Suppressor macrophage (primary cell): ENCODE measurements around the gene SH2D4B.

Experiments used
- DNase-seq, 4 experiments: peaks; one replicate each; pipeline ENCODE4 v3.0.0-alpha.2; 2020 to 2022

Gene SH2D4B

DNA sequence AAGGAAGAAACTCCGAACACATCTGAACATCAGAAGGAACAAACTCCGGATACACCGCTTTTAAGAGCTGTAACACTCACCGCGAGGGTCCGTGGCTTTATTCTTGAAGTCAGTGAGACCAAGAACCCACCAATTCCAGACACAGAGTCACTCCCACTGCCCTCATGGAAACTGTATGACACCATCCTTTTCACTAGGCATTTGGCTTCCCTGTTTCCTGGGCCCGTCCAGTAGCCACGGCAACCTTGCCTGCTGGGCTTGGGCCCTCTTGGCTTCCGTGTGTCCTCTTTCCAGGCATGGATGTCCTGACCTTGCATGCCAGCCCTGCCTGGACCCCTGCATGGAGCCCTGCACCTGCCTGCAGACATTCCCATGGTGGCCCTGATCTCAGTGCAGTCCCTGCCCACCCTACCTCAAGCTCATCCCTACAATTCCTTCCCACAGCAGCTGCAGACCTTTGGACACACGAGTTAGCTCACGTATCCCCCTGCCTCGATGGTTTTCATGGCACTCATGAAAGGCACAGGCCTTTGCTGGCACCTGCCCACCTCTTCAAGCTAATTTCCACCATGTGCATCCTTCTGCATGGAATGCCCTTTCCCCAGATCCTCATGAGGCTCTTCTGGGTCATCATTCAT is 6.7 kb downstream of the SH2D4B start:
- DNase-seq = no peak

DNA sequence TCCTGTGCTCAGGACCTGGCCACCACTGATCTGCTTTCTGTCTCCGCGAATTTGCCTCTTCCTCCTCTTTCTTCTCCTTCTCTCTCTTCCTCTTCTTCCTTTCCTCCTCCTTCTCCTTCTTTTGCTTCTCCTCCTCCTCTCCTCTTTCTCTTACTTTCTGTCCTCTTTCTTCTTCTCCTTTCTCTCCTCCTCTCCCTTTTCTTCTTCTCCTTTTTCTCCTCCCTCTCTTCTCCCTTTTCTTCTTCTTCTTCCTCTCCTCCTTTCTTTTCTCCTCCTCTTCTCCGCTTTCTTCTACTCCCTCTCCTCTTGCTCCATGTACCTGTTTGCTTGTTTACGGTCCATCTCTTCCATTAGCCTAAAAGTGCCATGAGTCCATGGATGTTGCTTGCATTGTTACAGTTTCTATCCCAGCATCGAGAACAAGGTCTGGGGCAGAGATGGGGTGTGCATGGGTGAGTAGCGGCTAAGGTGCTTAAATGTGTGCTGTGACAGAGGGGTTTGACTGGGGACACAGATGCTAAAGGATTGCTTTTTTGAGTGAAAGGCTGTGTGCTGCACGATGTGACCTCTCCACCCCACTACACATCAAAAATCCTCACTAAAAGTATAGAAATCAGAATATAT is 7.7 kb downstream of the SH2D4B start:
- DNase-seq = no peak

DNA sequence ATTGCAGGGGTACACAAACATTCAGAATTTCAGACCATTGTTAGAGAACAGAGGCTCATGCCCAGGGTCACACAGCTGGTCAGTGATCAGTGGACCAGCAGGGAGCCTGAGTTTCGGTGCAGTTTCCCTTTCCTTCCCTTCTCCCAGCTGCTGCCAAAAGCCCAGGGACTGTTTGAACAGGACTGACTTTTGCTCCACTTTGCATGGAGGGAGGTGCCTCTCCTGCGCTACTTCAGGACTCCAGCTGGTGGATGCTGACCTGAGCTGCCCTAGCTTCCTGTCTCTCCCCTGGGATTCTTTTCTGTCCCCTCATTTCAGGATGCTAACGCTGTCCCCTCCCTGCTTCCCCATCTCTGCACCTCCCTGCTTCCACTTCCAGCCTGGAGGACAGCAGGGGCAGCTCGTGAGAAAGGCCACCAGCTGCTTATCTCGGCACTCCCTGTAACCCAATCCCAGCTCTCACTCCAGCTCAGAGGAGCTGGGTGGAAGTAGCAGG is 14.5 kb downstream of the SH2D4B start:
- no peak for DNase-seq

DNA sequence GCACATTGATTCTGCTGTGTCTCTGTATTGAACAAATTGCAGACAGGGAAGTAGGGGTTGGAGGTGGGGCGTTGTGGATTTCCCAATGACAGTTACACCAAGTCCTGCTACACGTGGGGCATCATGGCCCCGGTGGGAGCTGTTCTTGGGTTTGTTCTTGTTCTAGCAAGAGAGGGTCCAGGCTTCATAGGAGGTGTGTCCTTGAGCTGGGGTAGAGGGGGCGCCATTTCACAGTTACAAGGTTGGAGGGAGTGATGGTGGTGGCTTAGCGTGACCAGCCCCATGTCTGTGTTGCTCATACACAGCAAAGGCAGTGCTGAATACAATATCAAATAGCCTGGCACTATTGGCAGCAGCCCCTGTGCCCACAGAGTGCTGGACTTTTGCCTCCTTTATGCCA is 15.7 kb downstream of the SH2D4B start:
- no peak for DNase-seq

DNA sequence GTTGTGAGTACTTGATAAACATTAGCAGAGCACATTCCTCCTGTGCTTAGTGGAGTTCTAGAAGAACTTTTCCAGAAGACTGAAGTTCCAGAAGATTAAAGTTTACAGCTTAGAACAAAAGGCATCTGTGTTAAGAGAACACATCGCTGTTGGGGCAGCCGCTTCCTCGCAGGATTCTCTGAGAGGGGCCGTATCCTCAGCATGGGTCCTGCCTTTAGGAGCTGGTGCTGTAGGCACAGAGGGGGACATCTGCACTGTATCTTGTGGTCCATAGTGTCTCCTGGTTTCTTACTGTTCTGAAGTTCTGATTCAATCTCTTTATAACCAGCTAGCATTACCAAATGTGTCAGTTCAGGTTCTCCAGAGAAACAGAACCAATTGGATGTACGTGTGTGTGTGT is 16.3 kb downstream of the SH2D4B start:
- no peak for DNase-seq

DNA sequence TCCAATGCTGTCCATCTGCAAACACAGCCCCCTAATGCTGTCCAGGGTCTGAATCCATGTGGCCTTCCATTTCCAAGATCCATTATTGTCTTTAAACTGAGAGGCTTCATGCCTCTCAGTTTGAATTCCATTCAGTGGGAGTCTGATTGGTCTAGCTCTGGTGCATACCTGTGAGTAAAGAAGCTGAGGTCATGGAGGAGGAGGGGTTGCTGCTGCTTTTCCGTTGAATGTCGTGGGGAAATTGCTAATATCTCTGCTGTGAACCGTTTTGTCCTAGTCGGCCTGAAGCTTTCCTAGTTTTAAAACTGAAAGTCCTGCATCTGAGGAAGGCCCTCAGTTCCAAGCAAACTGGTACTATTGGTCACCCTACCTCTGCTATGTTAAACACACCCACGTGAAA is 17.7 kb downstream of the SH2D4B start:
- DNase-seq = no peak

DNA sequence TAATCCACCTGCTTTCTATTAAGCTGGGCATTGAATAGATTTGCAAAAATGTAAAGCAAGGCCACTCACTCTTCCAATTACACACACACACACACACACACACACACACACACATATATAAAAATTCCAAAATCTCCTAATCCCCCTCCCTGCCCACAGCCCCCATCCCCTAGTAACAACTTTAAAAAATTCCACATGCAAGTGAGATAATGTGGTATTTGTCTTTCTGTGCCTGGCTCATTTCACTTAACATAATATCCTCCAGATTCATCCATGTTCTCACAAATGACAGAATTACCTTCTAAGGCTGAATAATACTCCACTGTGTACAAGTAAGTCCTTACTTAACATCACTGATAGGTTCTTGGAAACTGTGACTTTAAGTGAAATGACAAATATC is 24.2 kb downstream of the SH2D4B start:
- no peak for DNase-seq

DNA sequence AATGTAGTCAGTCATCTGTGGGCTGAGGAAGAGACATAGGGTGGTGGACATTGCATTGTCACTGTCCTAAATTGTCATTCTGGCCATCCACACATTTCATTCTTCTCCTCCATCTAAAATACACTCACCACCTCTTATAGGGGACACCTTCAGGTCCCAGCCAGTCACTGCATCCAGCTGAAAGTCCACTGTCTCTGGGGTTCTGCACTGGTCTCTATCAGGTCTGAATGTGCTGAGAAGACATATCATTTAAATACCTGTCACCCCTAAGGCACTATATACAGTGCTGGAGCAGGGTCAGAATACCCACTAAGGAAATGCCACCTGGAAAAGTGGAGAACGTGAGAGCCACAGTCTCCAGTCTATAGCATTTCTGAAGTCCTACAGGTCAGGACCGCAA is 29.6 kb downstream of the SH2D4B start:
- no peak for DNase-seq

DNA sequence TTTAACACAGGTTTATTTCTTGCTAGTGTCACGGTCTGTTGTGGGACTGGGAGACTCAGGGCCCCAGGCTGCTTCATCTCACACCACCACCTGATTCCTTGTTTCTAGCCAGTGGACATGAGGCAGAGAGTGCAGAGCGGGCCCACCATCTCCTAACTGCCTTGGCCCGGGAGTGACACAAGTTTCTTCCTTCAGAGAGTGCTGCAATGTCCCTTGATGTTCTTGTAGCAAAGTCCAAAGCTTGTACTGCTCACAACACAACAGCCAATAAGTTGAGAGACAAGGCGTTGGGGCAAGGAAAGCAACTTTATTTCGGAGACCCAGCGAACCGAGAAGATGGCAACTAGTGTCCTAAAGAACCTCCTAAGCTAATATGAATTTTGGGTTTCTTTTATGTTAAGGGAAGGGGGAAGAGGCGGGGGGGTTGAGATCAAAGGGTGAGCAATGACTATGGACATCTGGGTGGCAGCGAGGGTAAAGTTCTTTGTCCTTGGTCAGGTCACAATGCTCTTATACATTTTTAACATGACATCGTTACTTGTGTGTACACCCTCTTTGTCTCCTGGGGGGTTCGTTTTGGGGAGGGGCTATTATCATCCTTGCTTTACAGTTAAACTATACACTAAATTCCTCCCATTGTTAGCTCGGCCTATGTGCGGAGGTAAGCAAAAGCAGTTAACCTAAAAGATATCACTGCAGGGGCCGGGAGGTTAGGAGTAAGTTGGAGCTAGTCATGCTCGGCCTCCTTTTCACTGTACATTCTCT is 31.6 kb downstream of the SH2D4B start:
- no peak for DNase-seq

DNA sequence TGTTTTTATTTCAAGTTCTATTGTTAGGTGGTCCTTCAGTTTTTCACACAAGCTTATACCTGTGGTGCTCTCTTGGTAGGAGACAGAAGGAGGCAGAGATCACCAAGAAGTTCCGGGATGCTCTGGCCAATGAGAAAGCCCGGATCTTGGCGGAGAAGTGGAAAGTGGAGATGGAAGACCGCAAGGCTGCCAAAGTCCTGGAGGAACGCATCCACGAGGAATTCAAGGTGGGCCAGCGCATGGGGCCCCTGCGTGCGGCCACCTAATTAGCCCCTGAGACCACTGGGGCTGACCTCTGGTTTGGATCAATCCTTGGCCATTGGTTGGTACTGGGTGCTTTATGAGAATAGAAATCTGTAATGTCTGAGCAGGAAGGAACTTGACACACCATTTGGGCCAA is 33.6 kb downstream of the SH2D4B start:
- DNase-seq = no peak

DNA sequence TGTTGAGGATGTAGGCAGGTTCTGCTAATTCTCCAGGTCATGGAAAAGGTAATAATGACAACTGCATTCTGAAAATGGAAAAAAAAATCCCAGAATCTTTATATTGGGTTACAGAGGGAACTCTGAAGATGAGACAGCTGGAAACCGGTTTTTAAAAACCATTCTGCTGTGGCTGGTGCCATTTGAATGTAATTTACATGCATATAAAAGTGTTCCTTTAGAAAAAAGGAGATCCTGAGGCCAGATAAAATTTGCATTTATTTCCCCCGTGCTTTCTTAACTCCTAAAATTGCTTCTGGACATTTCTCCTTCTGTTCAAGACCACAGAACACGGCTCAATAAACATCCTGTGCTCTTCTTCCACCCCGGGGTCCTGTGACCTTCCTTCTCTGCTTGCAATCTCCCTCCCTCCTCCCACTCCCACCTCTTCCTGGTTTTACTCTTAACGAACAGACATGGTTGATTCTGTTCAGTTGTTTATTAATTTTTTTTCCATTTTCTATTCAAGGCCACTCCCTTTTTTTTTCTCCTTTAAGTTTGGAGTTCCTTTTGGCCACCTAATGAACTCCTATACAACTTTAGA is 41.6 kb downstream of the SH2D4B start:
- peak; percentile 37 to 62 (median 58) for DNase-seq

DNA sequence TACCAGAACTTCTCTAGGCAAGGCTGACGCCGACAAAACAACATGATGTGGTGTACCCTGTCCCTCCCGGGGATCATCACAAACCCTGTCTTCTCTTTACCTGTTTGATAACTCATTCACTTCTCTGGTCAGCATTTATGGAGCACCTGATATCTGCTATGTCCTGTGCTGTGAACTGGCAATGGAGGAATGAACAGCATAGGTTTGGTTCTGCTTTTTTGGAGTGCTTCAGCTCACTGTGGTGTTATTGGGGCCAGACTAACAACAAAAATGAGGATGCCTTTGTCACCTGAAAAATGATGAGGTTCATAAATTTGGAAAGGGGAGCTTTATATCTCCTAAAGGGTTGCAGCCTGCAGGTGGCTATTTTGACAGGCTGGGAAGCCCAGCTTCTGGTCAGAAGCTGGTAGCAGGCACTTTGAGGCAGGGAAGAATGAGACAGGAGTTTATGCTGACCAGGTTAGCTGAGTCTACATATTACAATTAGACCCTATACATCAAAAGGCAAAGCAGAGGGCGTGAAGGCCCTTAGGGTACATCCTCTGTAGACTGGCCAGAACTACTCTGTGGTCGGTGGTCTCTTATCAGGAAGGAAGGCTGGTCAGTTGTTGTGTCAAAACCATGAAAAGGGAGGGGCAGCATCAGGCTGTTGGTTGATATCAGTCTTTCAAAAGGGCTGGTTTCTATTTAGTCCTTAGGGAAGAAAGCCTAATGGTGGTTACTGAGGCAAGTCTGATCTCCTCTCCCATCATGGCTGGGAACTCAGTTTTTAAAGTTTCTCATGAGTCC is 42.3 kb downstream of the SH2D4B start:
- no peak for DNase-seq

DNA sequence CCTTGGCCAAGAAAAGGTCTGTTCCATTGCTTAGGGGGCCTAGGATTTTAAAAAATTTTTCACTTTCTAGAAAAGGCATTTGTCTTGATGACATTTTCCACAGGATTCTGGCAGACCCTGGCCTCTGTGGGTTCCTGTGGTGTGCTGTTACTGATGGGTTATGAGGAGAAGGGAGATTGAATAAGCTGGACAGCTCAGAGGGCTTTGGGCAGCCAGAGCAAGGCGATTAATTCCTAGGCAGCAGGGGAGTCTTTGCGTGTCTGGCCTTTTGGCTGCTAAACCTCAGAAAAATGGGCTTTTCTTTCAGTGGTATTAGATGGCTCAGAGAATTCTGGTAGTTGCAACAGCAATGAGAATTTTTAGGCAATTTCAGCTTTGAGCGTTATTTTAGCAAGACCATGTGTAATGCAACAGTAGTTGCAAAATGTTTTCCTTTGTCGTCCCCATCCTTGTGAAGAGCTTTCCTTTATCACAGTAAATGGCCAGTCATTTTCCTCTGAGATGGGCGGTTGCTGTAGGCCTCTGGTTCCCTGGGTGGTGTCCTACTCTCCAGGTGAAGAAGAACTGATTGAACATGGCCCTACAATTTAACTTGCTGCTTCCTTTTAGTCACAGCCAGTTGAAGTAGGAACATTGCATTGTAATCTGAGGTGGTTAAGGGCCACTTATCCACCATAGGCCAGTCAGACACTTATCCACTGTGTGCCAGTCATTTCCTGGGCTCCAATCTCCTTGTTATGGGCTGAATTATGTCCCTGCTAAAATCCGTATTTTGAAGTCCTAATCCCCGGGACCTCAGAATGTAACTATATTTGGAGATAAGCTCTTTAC is 43.2 kb downstream of the SH2D4B start:
- peak in 3 of 4 experiments; percentile 15 to 48 (median 47) for DNase-seq

DNA sequence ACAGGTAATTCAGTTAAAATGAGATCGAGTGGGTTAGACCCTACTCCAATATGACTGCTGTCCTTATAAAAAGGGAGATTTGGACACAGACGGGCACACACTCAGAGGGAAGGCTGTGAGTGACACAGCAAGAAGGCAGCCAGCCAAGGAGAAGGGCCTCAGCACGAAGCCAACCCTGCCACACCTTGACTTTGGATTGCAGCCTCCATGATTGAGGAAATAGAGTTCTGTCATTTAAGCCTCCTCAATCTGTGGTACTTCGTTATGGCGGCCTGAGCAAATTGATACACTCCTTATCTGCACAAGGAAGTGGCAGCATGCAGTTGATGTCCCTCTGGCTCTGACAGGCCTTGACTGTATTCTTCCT is 43.8 kb downstream of the SH2D4B start:
- no peak for DNase-seq

DNA sequence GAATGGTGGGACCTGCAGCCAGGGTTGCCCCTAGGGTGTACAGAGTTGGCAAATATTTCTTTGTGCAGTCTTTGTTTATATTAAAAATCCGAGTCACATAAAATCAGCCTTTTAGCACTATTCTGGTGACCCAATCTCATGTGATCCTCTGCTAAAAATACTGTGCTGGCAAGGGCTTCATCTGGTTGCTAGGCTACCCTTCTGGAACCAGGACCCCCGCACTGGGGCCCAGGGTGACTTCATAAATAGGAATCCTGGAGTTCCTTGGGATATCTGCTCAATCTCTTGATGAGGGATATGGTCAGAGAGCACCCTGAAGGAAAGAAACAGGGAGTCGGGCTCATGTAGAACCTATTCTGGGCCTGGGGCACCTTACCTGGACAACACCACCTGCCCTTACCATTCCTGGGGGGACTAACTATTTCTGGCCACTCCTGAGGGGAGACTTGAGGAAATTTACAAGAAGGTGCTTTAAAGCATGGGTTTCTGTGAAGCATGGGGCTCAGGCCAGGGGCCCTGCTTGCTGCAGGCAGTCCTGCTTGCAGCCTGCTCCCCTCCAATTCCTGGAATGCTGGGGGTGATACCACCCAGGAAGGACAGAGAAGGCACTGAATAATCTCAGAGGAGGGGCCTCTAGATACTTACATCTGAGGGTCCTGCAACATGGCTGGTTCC is 44.7 kb downstream of the SH2D4B start:
- DNase-seq = no peak

DNA sequence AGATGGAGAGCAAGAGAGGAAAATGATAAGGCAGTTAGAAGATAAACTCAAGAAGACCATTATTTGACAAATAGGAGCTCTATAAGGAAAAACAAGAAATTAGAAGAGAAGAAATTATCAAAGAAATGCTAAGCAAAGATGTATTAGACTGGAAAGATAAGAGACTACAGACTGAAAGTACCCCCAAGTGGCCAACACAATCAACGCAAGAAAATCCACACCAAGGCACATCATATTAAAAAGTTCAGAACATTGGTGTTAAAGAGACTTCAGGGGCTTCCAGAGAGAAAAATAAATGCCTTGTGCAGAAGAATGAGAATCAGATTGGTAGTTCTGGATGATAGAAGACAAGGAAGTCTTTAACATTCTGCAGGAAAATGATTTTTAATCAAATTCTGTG is 46.0 kb downstream of the SH2D4B start:
- no peak for DNase-seq

DNA sequence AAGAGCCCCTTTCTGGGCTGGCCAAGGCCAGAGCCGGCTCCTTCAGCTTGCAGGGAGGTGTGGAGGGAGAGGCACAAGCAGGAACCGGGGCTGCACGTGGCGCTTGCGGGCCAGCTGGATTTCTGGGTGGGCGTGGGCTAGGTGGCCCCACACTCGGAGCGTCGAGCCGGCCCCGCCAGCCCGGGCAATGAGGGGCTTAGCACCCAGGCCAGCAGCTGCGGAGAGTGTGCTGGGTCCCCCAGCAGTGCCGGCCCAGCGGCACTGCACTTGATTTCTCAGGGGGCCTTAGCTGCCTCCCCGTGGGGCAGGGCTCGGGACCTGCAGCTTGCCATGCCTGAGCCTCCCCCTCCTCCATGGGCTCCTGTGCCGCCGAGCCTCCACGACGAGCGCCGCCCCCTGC is 48.1 kb downstream of the SH2D4B start:
- no peak for DNase-seq

DNA sequence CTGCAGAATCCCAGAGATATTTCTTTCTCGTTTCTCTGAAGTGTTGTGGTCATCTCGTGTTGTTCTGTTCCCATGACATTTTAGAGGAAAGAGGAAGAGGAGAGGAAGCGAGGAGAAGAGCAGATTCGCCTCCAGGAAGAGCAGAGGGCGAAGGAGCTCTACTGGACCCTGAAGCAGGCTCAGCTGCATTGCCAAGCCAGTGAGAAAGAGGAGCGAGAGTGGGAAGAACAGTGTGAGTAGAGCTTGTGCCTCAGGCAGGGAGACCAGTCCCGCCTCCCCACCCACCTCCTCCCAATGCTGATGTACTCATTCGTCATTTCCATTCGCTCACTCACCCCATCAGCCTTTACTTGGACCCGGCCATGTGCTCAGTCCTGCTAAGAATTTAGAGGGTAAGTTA is 50.8 kb downstream of the SH2D4B start:
- peak in 2 of 4 experiments; percentile 11 to 22 for DNase-seq

DNA sequence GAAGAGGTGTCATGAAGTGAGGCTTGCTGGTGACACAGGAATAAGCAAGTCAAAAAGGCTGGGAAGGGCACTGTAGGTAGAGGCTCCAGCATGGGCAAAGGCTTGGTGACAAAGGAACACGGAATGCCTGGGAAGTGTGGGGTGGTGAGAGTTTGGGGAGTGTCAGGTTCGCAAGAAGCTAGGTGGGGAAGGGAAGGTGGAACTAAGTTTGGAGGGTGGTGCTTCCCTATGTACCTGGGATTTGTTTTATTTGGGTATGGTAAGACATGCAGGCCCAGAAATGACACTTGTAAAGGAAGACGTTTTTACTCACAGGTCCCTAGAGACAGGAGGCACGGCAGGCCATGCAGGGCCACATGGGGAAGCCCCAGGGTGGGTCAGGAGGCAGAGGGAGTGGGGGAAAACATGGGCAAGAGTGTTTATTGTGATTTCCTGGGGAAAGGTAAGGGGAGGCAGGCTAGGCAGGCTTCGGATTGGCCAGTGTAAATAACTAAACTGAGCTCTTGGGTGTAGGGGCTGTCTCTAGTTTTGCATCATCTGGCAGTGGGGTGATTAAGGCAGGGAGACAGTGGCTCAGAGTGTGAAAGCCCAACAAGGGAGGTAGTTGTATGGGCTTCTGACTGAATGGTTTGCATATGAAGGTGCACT is 52.1 kb downstream of the SH2D4B start:
- DNase-seq = no peak

DNA sequence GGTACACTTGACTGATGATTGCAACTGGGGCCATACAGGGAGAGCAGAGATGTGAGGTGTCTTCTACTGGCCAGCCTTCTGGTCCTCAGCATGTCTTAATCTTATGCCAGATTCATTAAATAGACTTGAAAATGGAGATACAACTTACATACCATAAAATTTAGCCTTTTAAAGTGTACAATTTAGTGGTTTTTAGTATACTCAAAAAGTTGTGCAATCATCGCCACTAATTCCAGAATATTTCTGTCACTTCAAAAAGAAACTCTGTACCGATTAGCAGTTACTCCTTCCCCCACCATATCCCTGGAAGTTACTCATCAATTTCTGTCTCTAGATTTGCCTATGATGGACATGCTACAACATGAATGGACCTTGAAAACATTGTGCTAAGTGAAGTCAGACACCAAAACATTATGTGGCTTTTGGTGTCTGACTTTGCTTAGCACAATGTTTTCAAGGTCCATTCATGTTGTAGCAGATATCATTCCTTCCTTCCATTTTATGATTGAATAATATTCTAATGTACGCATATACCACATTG is 53.0 kb downstream of the SH2D4B start:
- DNase-seq = no peak
